ENCODE results near the gene TWSG1. TPM values are rescaled to one million over a fixed set of nuclear protein-coding genes. Genes with fewer than 3 reads are reported as not detected.

TWSG1 gene
- total and polyA plus RNA-seq, 2 of the 13 experiments (the other 11 are each of a cell fraction or from before 2014, with no cell fraction given): 6.6 to 9.4 TPM

DNA sequence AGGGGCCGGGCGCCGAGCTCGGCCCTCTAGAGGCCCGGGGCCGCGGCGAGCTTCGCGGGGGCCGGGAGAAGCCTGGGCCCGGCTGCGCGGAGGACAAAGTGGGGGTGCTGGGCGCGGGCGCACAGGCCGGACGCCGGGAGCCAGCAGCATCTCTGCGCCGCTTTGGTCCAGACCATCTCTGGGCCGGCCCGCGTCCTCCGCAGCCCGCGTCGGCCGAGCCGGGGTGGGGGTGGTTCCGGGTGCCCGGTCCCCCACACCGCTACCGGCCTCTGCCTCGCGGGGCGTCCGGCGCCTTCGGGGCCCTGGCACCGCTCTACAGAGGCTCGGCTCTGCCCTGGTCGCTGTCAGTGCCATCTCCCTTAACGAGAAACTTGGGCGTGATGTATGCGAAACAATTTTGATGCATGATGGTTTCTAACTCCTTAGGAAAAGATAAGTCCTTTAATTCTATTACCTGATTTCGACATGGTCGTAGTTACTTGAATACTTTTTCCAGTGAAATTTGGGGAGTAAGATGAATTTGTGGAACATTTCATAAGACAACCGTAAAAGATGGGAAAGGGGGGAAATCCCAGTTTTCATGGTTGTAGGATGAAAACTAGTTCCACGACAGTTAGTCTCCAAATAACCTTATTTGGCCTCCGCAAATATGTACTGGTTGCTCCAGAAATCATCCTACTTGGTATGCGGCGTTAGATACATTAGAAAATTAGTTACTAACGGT is 562 bp downstream of the TWSG1 start (continued):
- TF ChIP-seq, protein P1, sequence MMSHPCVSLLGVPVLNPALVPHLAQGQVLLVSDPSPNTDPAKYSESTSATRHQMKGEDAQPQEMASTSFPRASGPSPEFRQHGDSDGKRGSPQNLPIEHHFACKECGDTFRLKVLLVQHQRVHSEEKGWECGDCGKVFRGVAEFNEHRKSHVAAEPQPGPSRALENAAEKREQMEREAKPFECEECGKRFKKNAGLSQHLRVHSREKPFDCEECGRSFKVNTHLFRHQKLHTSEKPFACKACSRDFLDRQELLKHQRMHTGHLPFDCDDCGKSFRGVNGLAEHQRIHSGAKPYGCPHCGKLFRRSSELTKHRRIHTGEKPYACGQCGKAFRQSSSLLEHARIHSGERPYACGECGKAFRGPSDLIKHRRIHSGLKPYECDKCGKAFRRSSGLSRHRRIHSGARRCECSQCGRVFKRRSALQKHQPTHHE (CRISPR knock-in tag; IDR thresholded peaks at IDR 0.05; ENCODE audit: borderline replicate concordance): no peak
- peak; percentile 76; the same call in 1 of the 2 replicates for TF ChIP-seq ZNF891 (CRISPR knock-in tag; IDR thresholded peaks at IDR 0.05)
- no peak for TF ChIP-seq ZNF34 (CRISPR knock-in tag; IDR thresholded peaks at IDR 0.05; ENCODE audit: borderline replicate concordance)
- TF ChIP-seq NFATC3 (CRISPR knock-in tag; IDR thresholded peaks at IDR 0.05): no peak
- TF ChIP-seq, protein P2, sequence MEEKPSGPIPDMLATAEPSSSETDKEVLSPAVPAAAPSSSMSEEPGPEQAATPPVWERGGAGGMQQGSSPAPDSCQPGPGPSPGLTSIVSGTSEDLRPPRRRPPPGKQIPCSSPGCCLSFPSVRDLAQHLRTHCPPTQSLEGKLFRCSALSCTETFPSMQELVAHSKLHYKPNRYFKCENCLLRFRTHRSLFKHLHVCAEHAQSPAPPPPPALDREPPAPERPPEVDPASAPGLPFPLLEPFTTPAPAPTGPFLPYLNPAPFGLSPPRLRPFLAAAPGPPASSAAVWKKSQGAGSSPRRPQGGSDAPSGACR (CRISPR knock-in tag; IDR thresholded peaks at IDR 0.05): no peak
- no peak for TF ChIP-seq MAFK (conservative IDR thresholded peaks at IDR 0.05 in 1 of 2, IDR thresholded peaks at IDR 0.05 in 1 of 2; ENCODE audit: low read length in 2 of 2)
- TF ChIP-seq NR1H2 (CRISPR knock-in tag; IDR thresholded peaks at IDR 0.05; ENCODE audit: borderline replicate concordance, low read depth): no peak
- TF ChIP-seq, protein P3, sequence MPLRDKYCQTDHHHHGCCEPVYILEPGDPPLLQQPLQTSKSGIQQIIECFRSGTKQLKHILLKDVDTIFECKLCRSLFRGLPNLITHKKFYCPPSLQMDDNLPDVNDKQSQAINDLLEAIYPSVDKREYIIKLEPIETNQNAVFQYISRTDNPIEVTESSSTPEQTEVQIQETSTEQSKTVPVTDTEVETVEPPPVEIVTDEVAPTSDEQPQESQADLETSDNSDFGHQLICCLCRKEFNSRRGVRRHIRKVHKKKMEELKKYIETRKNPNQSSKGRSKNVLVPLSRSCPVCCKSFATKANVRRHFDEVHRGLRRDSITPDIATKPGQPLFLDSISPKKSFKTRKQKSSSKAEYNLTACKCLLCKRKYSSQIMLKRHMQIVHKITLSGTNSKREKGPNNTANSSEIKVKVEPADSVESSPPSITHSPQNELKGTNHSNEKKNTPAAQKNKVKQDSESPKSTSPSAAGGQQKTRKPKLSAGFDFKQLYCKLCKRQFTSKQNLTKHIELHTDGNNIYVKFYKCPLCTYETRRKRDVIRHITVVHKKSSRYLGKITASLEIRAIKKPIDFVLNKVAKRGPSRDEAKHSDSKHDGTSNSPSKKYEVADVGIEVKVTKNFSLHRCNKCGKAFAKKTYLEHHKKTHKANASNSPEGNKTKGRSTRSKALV (CRISPR knock-in tag; IDR thresholded peaks at IDR 0.05): peak; percentile 57
- TF ChIP-seq, protein P4, sequence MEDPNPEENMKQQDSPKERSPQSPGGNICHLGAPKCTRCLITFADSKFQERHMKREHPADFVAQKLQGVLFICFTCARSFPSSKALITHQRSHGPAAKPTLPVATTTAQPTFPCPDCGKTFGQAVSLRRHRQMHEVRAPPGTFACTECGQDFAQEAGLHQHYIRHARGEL (CRISPR knock-in tag; IDR thresholded peaks at IDR 0.05): no peak
- no peak for TF ChIP-seq FLYWCH1 (CRISPR knock-in tag; IDR thresholded peaks at IDR 0.05)
- no peak for TF ChIP-seq DNMT3B (CRISPR knock-in tag; conservative IDR thresholded peaks at IDR 0.05)
- no peak for TF ChIP-seq GTF3A (CRISPR knock-in tag; conservative IDR thresholded peaks at IDR 0.05)
- no peak for TF ChIP-seq POGZ (CRISPR knock-in tag; IDR thresholded peaks at IDR 0.05)
- no peak for TF ChIP-seq ZNF75D (CRISPR knock-in tag; IDR thresholded peaks at IDR 0.05; ENCODE audit: borderline replicate concordance)
- peak; percentile 1; the same call in 1 of the 2 replicates for TF ChIP-seq ZSCAN25 (CRISPR knock-in tag; IDR thresholded peaks at IDR 0.05)
- TF ChIP-seq HOXA9 (CRISPR knock-in tag; IDR thresholded peaks at IDR 0.05; ENCODE audit: borderline replicate concordance): no peak
- TF ChIP-seq, protein P5, sequence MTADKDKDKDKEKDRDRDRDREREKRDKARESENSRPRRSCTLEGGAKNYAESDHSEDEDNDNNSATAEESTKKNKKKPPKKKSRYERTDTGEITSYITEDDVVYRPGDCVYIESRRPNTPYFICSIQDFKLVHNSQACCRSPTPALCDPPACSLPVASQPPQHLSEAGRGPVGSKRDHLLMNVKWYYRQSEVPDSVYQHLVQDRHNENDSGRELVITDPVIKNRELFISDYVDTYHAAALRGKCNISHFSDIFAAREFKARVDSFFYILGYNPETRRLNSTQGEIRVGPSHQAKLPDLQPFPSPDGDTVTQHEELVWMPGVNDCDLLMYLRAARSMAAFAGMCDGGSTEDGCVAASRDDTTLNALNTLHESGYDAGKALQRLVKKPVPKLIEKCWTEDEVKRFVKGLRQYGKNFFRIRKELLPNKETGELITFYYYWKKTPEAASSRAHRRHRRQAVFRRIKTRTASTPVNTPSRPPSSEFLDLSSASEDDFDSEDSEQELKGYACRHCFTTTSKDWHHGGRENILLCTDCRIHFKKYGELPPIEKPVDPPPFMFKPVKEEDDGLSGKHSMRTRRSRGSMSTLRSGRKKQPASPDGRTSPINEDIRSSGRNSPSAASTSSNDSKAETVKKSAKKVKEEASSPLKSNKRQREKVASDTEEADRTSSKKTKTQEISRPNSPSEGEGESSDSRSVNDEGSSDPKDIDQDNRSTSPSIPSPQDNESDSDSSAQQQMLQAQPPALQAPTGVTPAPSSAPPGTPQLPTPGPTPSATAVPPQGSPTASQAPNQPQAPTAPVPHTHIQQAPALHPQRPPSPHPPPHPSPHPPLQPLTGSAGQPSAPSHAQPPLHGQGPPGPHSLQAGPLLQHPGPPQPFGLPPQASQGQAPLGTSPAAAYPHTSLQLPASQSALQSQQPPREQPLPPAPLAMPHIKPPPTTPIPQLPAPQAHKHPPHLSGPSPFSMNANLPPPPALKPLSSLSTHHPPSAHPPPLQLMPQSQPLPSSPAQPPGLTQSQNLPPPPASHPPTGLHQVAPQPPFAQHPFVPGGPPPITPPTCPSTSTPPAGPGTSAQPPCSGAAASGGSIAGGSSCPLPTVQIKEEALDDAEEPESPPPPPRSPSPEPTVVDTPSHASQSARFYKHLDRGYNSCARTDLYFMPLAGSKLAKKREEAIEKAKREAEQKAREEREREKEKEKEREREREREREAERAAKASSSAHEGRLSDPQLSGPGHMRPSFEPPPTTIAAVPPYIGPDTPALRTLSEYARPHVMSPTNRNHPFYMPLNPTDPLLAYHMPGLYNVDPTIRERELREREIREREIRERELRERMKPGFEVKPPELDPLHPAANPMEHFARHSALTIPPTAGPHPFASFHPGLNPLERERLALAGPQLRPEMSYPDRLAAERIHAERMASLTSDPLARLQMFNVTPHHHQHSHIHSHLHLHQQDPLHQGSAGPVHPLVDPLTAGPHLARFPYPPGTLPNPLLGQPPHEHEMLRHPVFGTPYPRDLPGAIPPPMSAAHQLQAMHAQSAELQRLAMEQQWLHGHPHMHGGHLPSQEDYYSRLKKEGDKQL (CRISPR knock-in tag; IDR thresholded peaks at IDR 0.05; ENCODE audit: low read depth): no peak
- no peak for TF ChIP-seq STAT5B (CRISPR knock-in tag; IDR thresholded peaks at IDR 0.05)
- TF ChIP-seq TRIM24 (CRISPR knock-in tag; IDR thresholded peaks at IDR 0.05): no peak

Measured in HepG2 (cell line).